Measurements from ENCODE around the gene GADD45G.

GADD45G gene

DNA sequence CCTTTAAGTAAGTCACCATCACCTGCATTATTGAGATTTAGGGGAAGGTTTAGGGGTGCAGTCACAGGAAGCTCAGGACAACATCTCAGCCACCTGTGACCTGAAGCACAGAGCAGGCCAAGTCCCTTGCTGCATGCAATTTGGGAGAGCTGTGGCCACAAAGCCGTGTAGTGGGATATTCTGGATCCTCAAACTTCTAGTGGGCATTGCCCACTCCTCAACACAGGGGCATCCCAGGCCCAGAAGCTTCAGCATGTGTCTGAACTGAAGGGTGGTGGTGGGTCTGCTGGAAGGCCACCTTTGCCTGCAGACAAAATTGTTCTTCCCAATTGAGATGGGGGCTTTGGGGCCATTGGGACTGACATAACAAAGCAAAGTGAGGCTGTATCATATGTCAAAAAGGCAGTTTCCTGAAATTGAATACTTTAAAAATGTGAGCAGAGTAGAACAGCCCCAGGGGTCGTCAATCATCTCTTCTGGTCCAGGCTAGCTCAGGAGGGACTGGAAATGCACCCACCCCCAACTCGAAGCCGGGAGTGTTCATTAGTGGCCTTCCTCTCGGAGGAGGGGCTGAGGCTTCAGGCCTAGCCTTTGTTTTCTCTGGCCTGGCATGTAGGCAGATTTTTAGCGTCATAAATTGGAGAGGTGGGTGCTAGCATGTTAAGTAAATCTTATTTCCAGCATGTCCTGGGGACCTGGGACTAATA, 2.8 kb upstream of the GADD45G start:
- no peaks in the 10 kb centered on the region for H4K20me1 ChIP-seq (ENCODE audit: insufficient read depth)
- H3K4me2 ChIP-seq = no peak overlapping the region
- no peak overlapping the region for H3K27ac ChIP-seq
- no peaks in the 10 kb centered on the region for H3K27me3 ChIP-seq (ENCODE audit: insufficient read depth, low read depth)
- no peak overlapping the region for H3K4me3 ChIP-seq (IDR thresholded peaks at IDR 0.05; ENCODE audit: insufficient read depth, low read depth, low read length)
- peaks cover 4% of the 10 kb centered on the region; the same call in 1 of the 2 replicates for H3K79me2 ChIP-seq (ENCODE audit: insufficient read depth, low read depth)
- TF ChIP-seq, protein P1, sequence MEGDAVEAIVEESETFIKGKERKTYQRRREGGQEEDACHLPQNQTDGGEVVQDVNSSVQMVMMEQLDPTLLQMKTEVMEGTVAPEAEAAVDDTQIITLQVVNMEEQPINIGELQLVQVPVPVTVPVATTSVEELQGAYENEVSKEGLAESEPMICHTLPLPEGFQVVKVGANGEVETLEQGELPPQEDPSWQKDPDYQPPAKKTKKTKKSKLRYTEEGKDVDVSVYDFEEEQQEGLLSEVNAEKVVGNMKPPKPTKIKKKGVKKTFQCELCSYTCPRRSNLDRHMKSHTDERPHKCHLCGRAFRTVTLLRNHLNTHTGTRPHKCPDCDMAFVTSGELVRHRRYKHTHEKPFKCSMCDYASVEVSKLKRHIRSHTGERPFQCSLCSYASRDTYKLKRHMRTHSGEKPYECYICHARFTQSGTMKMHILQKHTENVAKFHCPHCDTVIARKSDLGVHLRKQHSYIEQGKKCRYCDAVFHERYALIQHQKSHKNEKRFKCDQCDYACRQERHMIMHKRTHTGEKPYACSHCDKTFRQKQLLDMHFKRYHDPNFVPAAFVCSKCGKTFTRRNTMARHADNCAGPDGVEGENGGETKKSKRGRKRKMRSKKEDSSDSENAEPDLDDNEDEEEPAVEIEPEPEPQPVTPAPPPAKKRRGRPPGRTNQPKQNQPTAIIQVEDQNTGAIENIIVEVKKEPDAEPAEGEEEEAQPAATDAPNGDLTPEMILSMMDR (conservative IDR thresholded peaks at IDR 0.05; ENCODE audit: low read depth, low read length) = no peak
- H3K36me3 ChIP-seq (ENCODE audit: insufficient read depth) = no peaks in the 10 kb centered on the region
- H2AFZ ChIP-seq (ENCODE audit: low read depth) = no peak overlapping the region
- H3K9ac ChIP-seq = no peak overlapping the region
- peaks cover 10% of the 10 kb centered on the region for H3K4me1 ChIP-seq (ENCODE audit: low read depth, poor library complexity, severe bottlenecking)

DNA sequence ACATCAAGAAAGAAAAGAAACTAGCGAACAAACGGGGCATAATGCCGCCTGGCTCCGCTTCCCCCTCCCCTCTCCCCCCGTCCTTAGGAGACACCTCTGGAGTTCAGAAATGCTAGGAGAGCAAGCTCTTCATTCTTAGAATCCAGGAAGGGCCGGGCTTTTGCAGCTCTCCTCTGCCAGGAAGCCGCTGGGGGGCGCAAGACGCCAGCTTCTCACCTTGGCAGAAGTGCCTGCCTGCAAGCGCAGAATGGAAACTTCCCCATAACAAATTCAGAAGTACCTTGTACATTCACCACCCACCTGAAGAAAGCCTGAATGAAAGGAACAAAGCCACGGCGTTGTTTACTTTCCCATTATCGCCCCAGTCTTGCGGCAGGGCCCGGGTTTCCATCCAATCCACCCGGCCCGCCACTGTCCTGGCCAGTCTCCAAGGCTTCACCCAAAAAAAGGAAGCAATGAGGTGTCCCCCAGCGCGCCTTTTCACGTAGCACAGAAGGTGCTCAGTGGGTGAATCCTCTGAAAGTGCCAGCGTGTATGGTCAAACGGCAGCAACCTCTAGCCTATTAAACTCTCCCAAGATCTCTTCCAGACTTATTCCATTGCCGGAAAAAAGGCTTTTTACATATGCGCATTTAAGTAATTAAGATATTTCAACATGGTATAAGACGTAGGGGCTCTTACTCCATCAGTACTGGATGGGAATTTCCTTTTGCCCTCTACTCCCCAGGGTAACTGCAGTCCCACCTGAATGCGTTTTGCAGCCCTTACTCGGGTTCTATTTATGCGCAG, 1.6 kb upstream of the GADD45G start:
- H3K27ac ChIP-seq = peak overlapping the region; percentile 35
- H3K4me3 ChIP-seq (IDR thresholded peaks at IDR 0.05; ENCODE audit: insufficient read depth, low read depth, low read length) = peak overlapping the region; percentile 63
- peaks cover 16% of the 10 kb centered on the region for H3K4me1 ChIP-seq (ENCODE audit: low read depth, poor library complexity, severe bottlenecking)
- peak overlapping the region; percentile 92 for H2AFZ ChIP-seq (ENCODE audit: low read depth)
- peaks cover 4% of the 10 kb centered on the region; the same call in 1 of the 2 replicates for H3K79me2 ChIP-seq (ENCODE audit: insufficient read depth, low read depth)
- no peaks in the 10 kb centered on the region for H3K27me3 ChIP-seq (ENCODE audit: insufficient read depth, low read depth)
- H3K4me2 ChIP-seq = peak overlapping the region; percentile 93
- H3K9ac ChIP-seq = peak overlapping the region; percentile 57; the same call in 1 of the 2 replicates
- no peaks in the 10 kb centered on the region for H4K20me1 ChIP-seq (ENCODE audit: insufficient read depth)
- TF ChIP-seq, protein P1 (conservative IDR thresholded peaks at IDR 0.05; ENCODE audit: low read depth, low read length) = peak; percentile 84
- H3K36me3 ChIP-seq (ENCODE audit: insufficient read depth) = no peaks in the 10 kb centered on the region

DNA sequence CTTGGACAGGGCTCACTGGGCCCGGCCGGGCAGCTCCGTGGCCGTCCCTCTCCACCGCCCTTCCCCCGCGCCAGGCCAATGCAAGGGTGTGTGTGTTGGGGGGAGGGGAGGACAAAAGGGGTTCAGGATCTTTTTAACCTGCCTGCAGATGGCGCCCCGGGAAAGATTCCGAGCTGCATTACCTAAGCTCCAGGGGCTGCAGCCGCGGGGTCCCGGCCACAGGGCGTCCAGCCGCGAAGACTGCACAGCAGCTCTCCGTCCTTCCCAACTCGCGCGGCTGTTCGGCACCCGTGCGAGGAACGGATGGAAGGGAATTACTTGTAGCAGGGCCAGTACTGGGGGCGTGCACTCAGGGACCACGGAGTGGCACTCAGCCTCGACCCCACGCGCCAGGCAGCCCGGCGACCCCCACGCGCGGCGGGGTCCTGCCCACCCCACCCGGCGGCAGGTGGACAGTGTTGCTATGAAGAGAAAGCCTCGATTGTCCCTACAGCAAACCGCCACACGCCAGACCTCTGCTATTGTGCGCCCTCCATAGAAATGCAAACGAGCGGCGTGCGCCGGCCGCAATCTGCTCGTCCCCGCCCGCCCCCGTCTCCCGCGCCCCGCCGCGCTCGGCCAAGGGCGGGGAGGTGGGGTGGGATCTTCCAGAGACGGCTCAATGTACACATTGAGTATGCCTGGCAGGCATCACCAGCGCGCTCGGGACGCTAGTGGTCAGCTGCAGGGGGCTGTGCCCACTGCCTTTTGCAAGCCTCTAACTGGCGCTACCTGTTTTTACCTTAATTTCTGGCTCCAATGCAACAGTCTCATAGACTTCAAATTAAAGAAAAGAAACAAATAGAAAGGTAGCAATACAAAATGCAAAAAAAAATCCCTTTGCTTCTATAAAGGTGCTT, 796 bp upstream of the GADD45G start:
- Histone ChIP-seq H3K36me3 (ENCODE audit: insufficient read depth) (no peaks in the 10 kb centered on the region), H3K27me3 (ENCODE audit: insufficient read depth, low read depth) (no peaks in the 10 kb centered on the region), H3K4me2 (peak overlapping the region; percentile 93), H3K9ac (peak overlapping the region; percentile 57), H3K79me2 (ENCODE audit: insufficient read depth, low read depth) (peaks cover 4% of the 10 kb centered on the region; the same call in 1 of the 2 replicates), H3K4me1 (ENCODE audit: low read depth, poor library complexity, severe bottlenecking) (peaks cover 16% of the 10 kb centered on the region), H2AFZ (ENCODE audit: low read depth) (peak overlapping the region; percentile 92), H3K27ac (peak overlapping the region; percentile 35), H4K20me1 (ENCODE audit: insufficient read depth) (no peaks in the 10 kb centered on the region), H3K4me3 (IDR thresholded peaks at IDR 0.05; ENCODE audit: insufficient read depth, low read depth, low read length) (peak overlapping the region; percentile 63)
- TF ChIP-seq, protein P1 (conservative IDR thresholded peaks at IDR 0.05; ENCODE audit: low read depth, low read length) = 0 out of 2 replicates have a peak, but pooled peaks have one; percentile 21

DNA sequence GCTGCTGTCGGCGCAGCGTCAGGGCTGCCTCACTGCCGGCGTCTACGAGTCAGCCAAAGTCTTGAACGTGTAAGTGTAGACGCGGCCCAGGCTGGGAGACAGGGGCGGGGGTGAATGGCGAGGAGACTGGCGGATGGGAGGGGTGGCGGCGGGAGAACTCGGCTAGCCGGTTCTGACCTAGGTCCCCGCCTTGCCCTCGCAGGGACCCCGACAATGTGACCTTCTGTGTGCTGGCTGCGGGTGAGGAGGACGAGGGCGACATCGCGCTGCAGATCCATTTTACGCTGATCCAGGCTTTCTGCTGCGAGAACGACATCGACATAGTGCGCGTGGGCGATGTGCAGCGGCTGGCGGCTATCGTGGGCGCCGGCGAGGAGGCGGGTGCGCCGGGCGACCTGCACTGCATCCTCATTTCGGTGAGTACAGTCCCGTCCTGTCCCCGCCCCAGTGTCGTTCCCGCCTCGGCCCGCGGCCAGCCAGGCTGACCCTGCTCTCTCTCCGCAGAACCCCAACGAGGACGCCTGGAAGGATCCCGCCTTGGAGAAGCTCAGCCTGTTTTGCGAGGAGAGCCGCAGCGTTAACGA, 745 bp downstream of the GADD45G start:
- Histone ChIP-seq H3K4me3 (IDR thresholded peaks at IDR 0.05; ENCODE audit: insufficient read depth, low read depth, low read length) (no peak overlapping the region), H3K9ac (peak overlapping the region; percentile 57), H3K79me2 (ENCODE audit: insufficient read depth, low read depth) (peaks cover 4% of the 10 kb centered on the region; the same call in 1 of the 2 replicates), H4K20me1 (ENCODE audit: insufficient read depth) (no peaks in the 10 kb centered on the region), H3K4me1 (ENCODE audit: low read depth, poor library complexity, severe bottlenecking) (peaks cover 16% of the 10 kb centered on the region), H3K27ac (peak overlapping the region; percentile 57), H3K4me2 (peak overlapping the region; percentile 93), H3K36me3 (ENCODE audit: insufficient read depth) (no peaks in the 10 kb centered on the region), H2AFZ (ENCODE audit: low read depth) (peak overlapping the region; percentile 50; the same call in 1 of the 2 replicates), H3K27me3 (ENCODE audit: insufficient read depth, low read depth) (no peaks in the 10 kb centered on the region; the same call in 1 of the 2 replicates)
- TF ChIP-seq, protein P1 (conservative IDR thresholded peaks at IDR 0.05; ENCODE audit: low read depth, low read length) = no peak
